ENCODE data around the gene MUC4. TPM values are rescaled to one million over a fixed set of nuclear protein-coding genes. Genes with fewer than 3 reads are reported as not detected.

Gene MUC4
- total RNA-seq, 1 donor from 2014 or later: not detected

- Mint-ChIP-seq H3K36me3 (ENCODE audit: low read depth) (peaks cover 18% of the 10 kb centered on the region), H3K4me1 (no peaks in the 10 kb centered on the region), H3K27ac (ENCODE audit: unreplicated experiment) (no peak overlapping the region), H3K27me3 (ENCODE audit: low read depth) (peaks cover 5% of the 10 kb centered on the region), H3K9me3 (peaks cover 3% of the 10 kb centered on the region), H3K4me3 (no peak overlapping the region)
- TF ChIP-seq CTCF (conservative IDR thresholded peaks at IDR 0.05): no peak
- no peak for DNase-seq (ENCODE audit: low read depth, low spot score)
Observed at GRCh38 chr3:195709676-195710085, 102.0 kb downstream of the MUC4 start.

- Mint-ChIP-seq H3K9me3 (peaks cover 3% of the 10 kb centered on the region), H3K4me3 (no peak overlapping the region), H3K36me3 (ENCODE audit: low read depth) (peaks cover 13% of the 10 kb centered on the region), H3K27ac (ENCODE audit: unreplicated experiment) (no peak overlapping the region), H3K27me3 (ENCODE audit: low read depth) (no peaks in the 10 kb centered on the region), H3K4me1 (no peaks in the 10 kb centered on the region)
- no peak for DNase-seq (ENCODE audit: low read depth, low spot score)
- no peak for TF ChIP-seq CTCF (conservative IDR thresholded peaks at IDR 0.05)
Observed at GRCh38 chr3:195708626-195709481, 102.9 kb downstream of the MUC4 start.

GRCh38 chr3:195708061-195708460, 103.7 kb downstream of the MUC4 start:
- Mint-ChIP-seq H3K9me3 (peaks cover 3% of the 10 kb centered on the region), H3K36me3 (ENCODE audit: low read depth) (peaks cover 13% of the 10 kb centered on the region), H3K4me3 (no peak overlapping the region), H3K27me3 (ENCODE audit: low read depth) (no peaks in the 10 kb centered on the region), H3K27ac (ENCODE audit: unreplicated experiment) (no peak overlapping the region), H3K4me1 (no peaks in the 10 kb centered on the region)
- no peak for TF ChIP-seq CTCF (conservative IDR thresholded peaks at IDR 0.05)
- no peak for DNase-seq (ENCODE audit: low read depth, low spot score)

- H3K36me3 Mint-ChIP-seq (ENCODE audit: low read depth): peaks cover 12% of the 10 kb centered on the region
- no peak for TF ChIP-seq CTCF (conservative IDR thresholded peaks at IDR 0.05)
- H3K27me3 Mint-ChIP-seq (ENCODE audit: low read depth): no peaks in the 10 kb centered on the region
- no peak overlapping the region for H3K4me3 Mint-ChIP-seq
- no peak for DNase-seq (ENCODE audit: low read depth, low spot score)
- peaks cover 3% of the 10 kb centered on the region for H3K9me3 Mint-ChIP-seq
- no peak overlapping the region for H3K27ac Mint-ChIP-seq (ENCODE audit: unreplicated experiment)
- H3K4me1 Mint-ChIP-seq: no peaks in the 10 kb centered on the region
Observed at GRCh38 chr3:195705081-195705991, 106.4 kb downstream of the MUC4 start.

- H3K4me3 Mint-ChIP-seq: no peak overlapping the region
- no peaks in the 10 kb centered on the region for H3K4me1 Mint-ChIP-seq
- no peak overlapping the region for H3K27ac Mint-ChIP-seq (ENCODE audit: unreplicated experiment)
- H3K27me3 Mint-ChIP-seq (ENCODE audit: low read depth): no peaks in the 10 kb centered on the region
- no peak for DNase-seq (ENCODE audit: low read depth, low spot score)
- H3K9me3 Mint-ChIP-seq: peaks cover 3% of the 10 kb centered on the region
- no peak for TF ChIP-seq CTCF (conservative IDR thresholded peaks at IDR 0.05)
- H3K36me3 Mint-ChIP-seq (ENCODE audit: low read depth): peaks cover 7% of the 10 kb centered on the region
Observed at GRCh38 chr3:195704433-195704999, 107.2 kb downstream of the MUC4 start.

Data from neural crest cell (in vitro differentiated cells).